GM06990 (cell line): ENCODE measurements around the gene TTC39A.
A peak's percentile ranks its signal among the peaks of the same experiment; 100 is the strongest.

Source experiments
- DNase-seq: peaks from one replicate; pipeline ENCODE4 v3.0.0-alpha.2; 2011; ENCODE audit not compliant: insufficient read length; ENCODE audit errors: extremely low read depth
- H3K27me3 ChIP-seq: replicated peaks from 2 replicates; pipeline ENCODE4 v1.6.0; 2011; ENCODE audit warnings: low read length; ENCODE audit not compliant: control insufficient read depth, insufficient read depth
- H3K36me3 ChIP-seq: 2 replicates; pipeline ENCODE4 v1.5.1; 2011; ENCODE audit warnings: low read length; ENCODE audit not compliant: control insufficient read depth, insufficient read depth
- H3K4me3 ChIP-seq: replicated peaks from 2 replicates; pipeline ENCODE4 v1.5.1; 2011; ENCODE audit warnings: low read depth, mild to moderate bottlenecking, control low read depth, low read length
- TF ChIP-seq, protein P1 (sequence below): IDR thresholded peaks from 2 replicates; pipeline ENCODE4 v1.5.1; 2011; ENCODE audit warnings: low read length, control low read depth, mild to moderate bottlenecking, inconsistent platforms; ENCODE audit not compliant: insufficient read depth, poor library complexity, severe bottlenecking

The TTC39A gene

DNA sequence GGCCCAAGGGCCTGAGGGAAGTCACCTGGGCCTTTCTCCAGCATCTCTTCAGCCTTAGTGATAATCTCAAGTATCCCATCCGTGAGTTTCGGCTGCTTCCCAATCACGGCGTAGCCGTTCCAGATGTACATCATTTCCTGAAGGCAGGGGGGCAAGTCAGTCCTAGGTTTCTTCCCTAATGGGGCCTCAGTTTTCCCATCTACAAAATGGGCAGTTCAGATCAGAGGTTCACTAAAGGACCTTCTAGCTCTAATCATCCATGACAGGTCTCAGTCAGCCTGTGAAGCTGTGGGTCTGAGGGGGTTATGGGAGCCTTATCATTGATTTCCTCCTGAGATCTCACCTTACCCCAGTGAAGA is 39.9 kb downstream of the TTC39A start:
- TF ChIP-seq, protein P1, sequence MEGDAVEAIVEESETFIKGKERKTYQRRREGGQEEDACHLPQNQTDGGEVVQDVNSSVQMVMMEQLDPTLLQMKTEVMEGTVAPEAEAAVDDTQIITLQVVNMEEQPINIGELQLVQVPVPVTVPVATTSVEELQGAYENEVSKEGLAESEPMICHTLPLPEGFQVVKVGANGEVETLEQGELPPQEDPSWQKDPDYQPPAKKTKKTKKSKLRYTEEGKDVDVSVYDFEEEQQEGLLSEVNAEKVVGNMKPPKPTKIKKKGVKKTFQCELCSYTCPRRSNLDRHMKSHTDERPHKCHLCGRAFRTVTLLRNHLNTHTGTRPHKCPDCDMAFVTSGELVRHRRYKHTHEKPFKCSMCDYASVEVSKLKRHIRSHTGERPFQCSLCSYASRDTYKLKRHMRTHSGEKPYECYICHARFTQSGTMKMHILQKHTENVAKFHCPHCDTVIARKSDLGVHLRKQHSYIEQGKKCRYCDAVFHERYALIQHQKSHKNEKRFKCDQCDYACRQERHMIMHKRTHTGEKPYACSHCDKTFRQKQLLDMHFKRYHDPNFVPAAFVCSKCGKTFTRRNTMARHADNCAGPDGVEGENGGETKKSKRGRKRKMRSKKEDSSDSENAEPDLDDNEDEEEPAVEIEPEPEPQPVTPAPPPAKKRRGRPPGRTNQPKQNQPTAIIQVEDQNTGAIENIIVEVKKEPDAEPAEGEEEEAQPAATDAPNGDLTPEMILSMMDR: no peak
- H3K4me3 ChIP-seq: no peak overlapping the region

DNA sequence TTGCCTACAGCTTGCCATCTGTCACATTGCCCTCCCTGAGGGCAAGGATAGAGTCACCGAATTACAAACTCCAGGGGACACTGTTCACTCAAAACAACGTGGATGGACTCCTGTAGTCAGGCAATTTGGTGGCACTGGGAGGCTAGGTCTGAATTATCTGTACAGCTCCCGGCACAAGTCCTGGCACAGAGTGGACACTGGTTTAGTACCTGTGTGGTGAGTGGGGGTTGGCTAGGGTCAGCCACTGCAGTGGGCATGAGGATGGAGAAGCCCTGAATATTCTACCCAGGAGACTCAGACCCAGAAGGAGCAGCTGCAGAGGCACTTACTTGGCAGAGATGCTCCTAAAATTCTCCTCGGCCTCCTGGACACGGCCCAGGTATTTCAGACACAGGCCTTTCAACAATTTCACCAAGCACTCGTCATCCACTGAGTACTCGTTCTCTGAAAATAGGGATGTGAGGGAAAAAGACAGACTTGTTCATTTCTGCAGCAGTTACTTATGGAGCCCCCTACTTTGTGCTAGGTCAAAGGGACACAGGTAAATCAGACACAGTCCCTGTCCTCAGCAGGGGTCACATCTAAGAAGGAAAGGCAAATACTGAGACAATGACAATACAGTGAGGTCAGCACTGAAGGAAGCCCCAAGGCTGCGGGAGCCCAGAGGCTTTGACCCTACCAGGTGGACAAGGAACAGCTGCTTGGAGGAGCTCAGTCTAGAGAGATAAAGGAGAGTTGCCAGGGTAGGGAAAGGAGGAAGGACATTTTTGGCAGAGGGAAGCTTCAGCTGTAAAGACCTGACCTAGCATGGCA is 40.5 kb downstream of the TTC39A start:
- Histone ChIP-seq H3K4me3 (no peak overlapping the region), H3K36me3 (no peaks in the 10 kb centered on the region), H3K27me3 (no peaks in the 10 kb centered on the region; the same call in 1 of the 2 replicates)
- TF ChIP-seq, protein P1: no peak
- no peak for DNase-seq

More for the DNA sequence above, 39.9 kb downstream of the TTC39A start:
- Histone ChIP-seq H3K36me3 (no peaks in the 10 kb centered on the region), H3K27me3 (no peaks in the 10 kb centered on the region; the same call in 1 of the 2 replicates)
- DNase-seq: no peak

DNA sequence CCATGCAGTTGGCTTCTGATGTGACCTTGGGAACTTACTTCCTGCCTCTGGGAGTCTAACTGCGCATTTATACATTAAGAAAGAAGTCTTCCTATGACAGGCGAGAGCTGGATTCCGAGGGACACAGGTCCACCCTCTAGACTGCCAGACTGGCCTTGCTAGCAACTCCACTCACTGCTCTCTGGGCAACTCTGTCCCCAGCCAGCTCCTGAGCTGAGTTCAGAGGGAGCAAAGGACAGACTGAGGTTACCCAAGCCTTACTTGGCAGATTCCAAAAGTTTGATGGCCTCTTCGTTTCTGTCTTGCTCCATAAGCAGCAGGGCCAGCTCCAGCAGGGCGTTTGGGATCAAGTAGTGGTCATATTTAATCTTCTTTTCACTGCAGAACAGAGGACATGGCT is 41.8 kb downstream of the TTC39A start:
- Histone ChIP-seq H3K4me3 (no peak overlapping the region), H3K27me3 (no peaks in the 10 kb centered on the region; the same call in 1 of the 2 replicates), H3K36me3 (no peaks in the 10 kb centered on the region)
- TF ChIP-seq, protein P1: no peak
- no peak for DNase-seq

DNA sequence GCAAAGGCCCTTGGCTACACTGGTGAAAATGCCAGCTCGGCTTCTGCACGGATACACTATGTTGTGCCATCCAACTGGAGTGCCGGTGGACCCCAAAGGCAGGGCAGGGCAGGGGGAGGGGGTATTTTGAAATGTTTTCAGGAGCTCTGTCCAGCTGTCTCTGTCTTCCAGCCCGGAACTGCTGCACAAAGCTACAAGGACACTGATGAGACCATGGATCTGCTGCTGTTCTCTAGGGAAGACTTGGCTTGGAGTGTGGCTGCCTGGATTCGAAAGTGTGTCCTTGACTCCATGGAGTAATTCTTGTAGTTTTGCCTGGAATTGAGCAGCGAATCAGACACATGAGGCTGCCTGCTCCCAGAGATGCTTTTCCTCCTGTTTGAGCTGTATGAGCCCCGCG is 42.4 kb downstream of the TTC39A start:
- no peak overlapping the region for H3K4me3 ChIP-seq
- no peaks in the 10 kb centered on the region for H3K36me3 ChIP-seq
- TF ChIP-seq, protein P1: no peak
- no peak for DNase-seq
- no peaks in the 10 kb centered on the region; the same call in 1 of the 2 replicates for H3K27me3 ChIP-seq

DNA sequence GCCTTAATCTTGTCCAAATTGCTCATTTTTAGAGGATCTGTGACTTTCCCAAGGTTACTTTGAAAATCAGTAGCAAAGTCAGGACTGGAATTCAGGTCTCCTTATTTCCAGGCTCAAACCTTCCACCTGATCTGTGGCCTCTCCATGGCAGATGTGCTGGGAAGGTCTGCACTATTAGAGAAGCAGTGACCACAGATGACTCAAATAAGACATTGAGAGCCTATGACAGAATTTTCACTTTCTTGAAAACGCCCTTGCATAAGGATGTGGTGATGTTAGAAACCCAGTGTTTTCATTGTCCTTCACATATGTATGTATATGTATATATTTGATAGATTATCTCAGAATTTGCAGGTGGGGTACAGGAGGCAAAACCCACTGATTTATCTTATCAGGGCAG is 45.3 kb downstream of the TTC39A start:
- no peaks in the 10 kb centered on the region for H3K36me3 ChIP-seq
- TF ChIP-seq, protein P1: no peak
- no peaks in the 10 kb centered on the region; the same call in 1 of the 2 replicates for H3K27me3 ChIP-seq
- peak; percentile 62 for DNase-seq
- H3K4me3 ChIP-seq: 0 out of 2 replicates have a peak overlapping the region, but pooled peaks have one; percentile 9
